Esophagus squamous epithelium (tissue), 4 donors: ENCODE results near the gene NIP7.
"Not testable (repeated sequence)": the region's sequence is repeated elsewhere in the genome, so short reads cannot be mapped to it uniquely, and the experiment has no call there.

Source experiments
- CTCF ChIP-seq, 6 experiments: fragments of 450-650 bp in 4 of 6; fragments of 200-600 bp in 2 of 6; sonication (generic) in 2 of 6; IDR thresholded peaks; one replicate each; pipeline ENCODE4 v1.5.1; 2016 to 2019; ENCODE audit warnings: antibody characterized with exemption in 6 of 6, mild to moderate bottlenecking in 4 of 6, moderate library complexity in 4 of 6
- POLR2A ChIP-seq, 4 donors: fragments of 450-650 bp; IDR thresholded peaks; one replicate each; pipeline ENCODE4 v1.6.1; 2017; ENCODE audit warnings: antibody characterized with exemption in 4 of 4, mild to moderate bottlenecking in 4 of 4, moderate library complexity in 3 of 4

DNA sequence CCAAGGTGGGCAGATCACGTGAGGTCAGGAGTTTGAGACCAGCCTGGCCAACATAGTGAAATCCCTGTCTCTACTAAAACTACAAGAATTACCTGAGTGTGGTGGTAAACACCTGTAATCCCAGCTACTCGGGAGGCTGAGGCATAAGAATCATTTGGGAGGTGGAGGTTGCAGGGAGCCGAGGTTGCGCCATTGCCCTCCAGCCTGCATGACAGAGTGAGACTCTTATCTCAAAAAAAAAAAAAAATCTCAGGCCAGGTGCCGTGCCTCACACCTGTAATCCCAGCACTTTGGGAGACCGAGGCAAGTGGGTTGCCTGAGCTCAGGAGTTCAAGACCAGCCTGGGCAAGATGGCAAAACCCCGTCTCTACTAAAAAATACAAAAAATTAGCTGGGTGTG lies 42.8 kb upstream of the NIP7 start:
- TF ChIP-seq CTCF, POLR2A (IDR thresholded peaks at IDR 0.05): not testable (repeated sequence)
